ENCODE measurements around the gene CCDC51. TPM values are rescaled to one million over a fixed set of nuclear protein-coding genes. Genes with fewer than 3 reads are reported as not detected.

CCDC51 gene
- total and polyA plus RNA-seq, 2 of the 13 experiments (the other 11 are each of a cell fraction or from before 2014, with no cell fraction given), result 18.1 to 29.4 TPM

- 0 out of 2 replicates have a peak, but pooled peaks have one; percentile 9 for TF ChIP-seq PAXIP1 (CRISPR knock-in tag; conservative IDR thresholded peaks at IDR 0.05)
- no peak for TF ChIP-seq ZKSCAN5 (CRISPR knock-in tag; IDR thresholded peaks at IDR 0.05)
- TF ChIP-seq MLLT10 (CRISPR knock-in tag; IDR thresholded peaks at IDR 0.05), result no peak
- 0 out of 2 replicates have a peak, but pooled peaks have one; percentile 13 for TF ChIP-seq RARG (CRISPR knock-in tag; IDR thresholded peaks at IDR 0.05; ENCODE audit: low read depth)
- TF ChIP-seq ZNF503 (CRISPR knock-in tag; IDR thresholded peaks at IDR 0.05), result peak; percentile 62; the same call in 1 of the 2 replicates
- TF ChIP-seq DZIP1 (CRISPR knock-in tag; IDR thresholded peaks at IDR 0.05), result 0 out of 2 replicates have a peak, but pooled peaks have one; percentile 66
- TF ChIP-seq SIX1 (CRISPR knock-in tag; IDR thresholded peaks at IDR 0.05; ENCODE audit: borderline replicate concordance), result no peak; the same call in 1 of the 2 replicates
- TF ChIP-seq, protein P1, sequence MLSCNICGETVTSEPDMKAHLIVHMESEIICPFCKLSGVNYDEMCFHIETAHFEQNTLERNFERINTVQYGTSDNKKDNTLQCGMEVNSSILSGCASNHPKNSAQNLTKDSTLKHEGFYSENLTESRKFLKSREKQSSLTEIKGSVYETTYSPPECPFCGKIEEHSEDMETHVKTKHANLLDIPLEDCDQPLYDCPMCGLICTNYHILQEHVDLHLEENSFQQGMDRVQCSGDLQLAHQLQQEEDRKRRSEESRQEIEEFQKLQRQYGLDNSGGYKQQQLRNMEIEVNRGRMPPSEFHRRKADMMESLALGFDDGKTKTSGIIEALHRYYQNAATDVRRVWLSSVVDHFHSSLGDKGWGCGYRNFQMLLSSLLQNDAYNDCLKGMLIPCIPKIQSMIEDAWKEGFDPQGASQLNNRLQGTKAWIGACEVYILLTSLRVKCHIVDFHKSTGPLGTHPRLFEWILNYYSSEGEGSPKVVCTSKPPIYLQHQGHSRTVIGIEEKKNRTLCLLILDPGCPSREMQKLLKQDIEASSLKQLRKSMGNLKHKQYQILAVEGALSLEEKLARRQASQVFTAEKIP (CRISPR knock-in tag; IDR thresholded peaks at IDR 0.05; ENCODE audit: borderline replicate concordance), result no peak
- TF ChIP-seq NFAT5 (CRISPR knock-in tag; IDR thresholded peaks at IDR 0.05), result no peak; the same call in 1 of the 2 replicates
- peak; percentile 88 for TF ChIP-seq SPEN (CRISPR knock-in tag; IDR thresholded peaks at IDR 0.05; ENCODE audit: low read depth)
Measured at GRCh38 chr3:48446425-48447193, 6.7 kb upstream of the CCDC51 start, which contains the start of gene ATRIP (continued).

Data from HepG2 (cell line).